IPS-18a (cell line): ENCODE data around the gene BAZ1A.

ENCODE experiments used
- H3K27ac ChIP-seq: one replicate; pipeline ENCODE4 v1.5.1; 2013; ENCODE audit warnings: low read length
- H3K27me3 ChIP-seq: one replicate; pipeline ENCODE4 v1.6.1; 2013; ENCODE audit warnings: mild to moderate bottlenecking, low read length; ENCODE audit not compliant: control insufficient read depth, insufficient read depth
- H3K36me3 ChIP-seq: one replicate; pipeline ENCODE4 v1.6.1; 2013; ENCODE audit warnings: low read depth, low read length; ENCODE audit not compliant: control insufficient read depth
- H3K4me1 ChIP-seq: one replicate; pipeline ENCODE4 v1.6.1; 2013; ENCODE audit warnings: low read depth, low read length; ENCODE audit not compliant: control insufficient read depth
- H3K4me3 ChIP-seq: one replicate; pipeline ENCODE4 v1.5.1; 2013; ENCODE audit warnings: low read length
- H3K9ac ChIP-seq: one replicate; pipeline ENCODE4 v1.6.1; 2013; ENCODE audit warnings: mild to moderate bottlenecking, low read length, moderate library complexity
- H3K9me3 ChIP-seq: one replicate; pipeline ENCODE4 v1.6.1; 2013; ENCODE audit warnings: low read depth, low read length; ENCODE audit not compliant: control insufficient read depth

The BAZ1A gene

DNA sequence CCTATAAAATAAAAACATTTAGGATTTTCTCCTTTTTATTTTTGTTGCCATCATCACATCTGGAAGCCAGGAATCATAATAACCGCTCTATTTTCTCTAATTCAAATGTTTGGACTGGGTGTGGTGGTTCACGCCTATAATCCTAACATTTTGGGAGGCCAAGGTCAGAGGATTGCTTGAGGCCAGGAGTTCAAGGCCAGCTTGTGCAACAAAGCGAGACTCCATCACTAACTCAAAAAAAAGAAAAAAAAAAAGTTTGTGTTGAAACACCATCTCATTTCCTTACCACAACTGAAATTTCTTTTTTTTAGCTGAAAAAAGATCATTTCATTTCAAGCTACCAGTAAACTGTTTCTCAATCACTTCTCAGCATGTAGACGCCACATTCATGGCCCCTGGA, 8.8 kb upstream of the BAZ1A start:
- no peak overlapping the region for H3K9ac ChIP-seq
- H3K27ac ChIP-seq = no peak overlapping the region
- H3K27me3 ChIP-seq = no peaks in the 10 kb centered on the region
- H3K9me3 ChIP-seq = no peaks in the 10 kb centered on the region
- H3K36me3 ChIP-seq = no peaks in the 10 kb centered on the region
- H3K4me1 ChIP-seq = peaks cover 7% of the 10 kb centered on the region
- no peak overlapping the region for H3K4me3 ChIP-seq

DNA sequence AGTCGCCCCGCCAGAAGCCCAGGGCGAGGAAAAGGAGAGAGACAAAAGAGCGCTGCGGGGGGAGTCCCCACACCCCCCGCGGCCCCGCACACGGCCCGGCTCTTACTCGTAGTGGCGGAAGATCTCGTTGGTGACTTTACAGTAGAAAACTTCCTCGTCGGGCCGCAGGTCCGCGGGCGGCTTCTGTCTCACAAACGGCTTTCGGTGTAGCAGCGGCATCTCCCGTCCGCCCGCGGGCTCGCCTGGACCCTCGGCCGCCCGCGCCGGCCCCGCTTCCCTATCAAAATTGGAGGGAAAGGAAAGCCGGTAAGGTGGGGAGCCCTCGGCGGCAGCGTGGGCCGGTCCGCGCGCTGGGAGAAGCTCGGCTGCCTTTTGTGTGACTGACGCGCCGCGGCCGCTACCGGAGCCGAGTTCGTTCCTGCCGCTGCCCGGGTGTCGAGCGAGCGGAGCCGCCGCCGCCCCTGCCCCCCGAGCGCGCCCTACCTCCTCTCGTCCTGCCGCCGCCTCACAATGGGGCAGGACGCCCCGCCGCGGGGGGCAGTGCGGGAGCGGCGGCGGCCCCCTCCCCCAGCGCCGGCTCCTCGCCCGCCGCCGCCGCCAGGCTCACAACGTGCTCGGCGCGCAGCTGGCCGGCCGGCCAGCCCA, 652 bp downstream of the BAZ1A start:
- Histone ChIP-seq H3K27me3 (peaks cover 18% of the 10 kb centered on the region), H3K4me3 (peak overlapping the region; percentile 75), H3K27ac (no peak overlapping the region), H3K36me3 (no peaks in the 10 kb centered on the region), H3K4me1 (peaks cover 12% of the 10 kb centered on the region), H3K9me3 (no peaks in the 10 kb centered on the region), H3K9ac (peak overlapping the region; percentile 87)

DNA sequence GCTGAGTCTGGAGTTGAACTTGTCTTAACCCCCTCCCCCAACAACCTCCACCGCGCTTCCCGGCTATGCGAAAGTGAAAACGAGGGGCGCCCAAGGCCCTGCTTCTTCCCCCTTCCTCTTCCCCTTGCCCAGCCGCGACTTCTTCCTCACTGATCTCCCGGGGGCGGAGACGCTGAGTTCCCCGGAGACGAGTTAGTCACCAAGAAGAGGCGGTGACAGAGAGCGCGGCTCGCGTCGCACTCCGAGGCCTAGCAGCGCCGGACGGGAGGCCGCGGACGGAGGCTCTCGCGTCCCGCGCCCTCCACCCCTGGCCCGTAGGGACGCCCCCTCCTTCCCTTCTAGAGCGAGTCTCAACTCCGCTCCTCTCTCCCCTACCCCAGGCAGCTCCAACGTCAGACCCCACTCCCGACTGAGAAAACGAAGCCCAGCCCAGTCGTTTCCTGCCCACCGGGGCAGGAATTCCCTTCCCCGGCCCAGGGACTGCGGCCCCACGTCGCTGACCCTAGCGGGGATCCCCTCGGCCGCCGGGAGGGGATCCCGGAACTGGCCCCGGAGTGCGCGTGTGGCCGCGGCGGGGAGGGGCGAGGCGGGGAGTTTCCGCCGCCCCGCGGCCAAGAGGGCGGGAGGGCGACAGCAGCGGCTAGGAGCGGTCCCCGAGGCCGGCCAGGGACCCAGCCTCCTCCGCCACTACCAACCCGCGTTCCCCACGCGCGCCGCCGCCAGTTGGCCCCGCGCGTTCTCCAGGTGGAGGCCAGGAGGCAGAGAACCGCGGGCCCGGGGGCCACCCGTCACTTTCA, 1.4 kb downstream of the BAZ1A start:
- Histone ChIP-seq H3K9ac (peak overlapping the region; percentile 87), H3K9me3 (no peaks in the 10 kb centered on the region), H3K27ac (peak overlapping the region; percentile 21), H3K4me1 (peaks cover 12% of the 10 kb centered on the region), H3K4me3 (peak overlapping the region; percentile 75), H3K27me3 (peaks cover 18% of the 10 kb centered on the region), H3K36me3 (no peaks in the 10 kb centered on the region)

DNA sequence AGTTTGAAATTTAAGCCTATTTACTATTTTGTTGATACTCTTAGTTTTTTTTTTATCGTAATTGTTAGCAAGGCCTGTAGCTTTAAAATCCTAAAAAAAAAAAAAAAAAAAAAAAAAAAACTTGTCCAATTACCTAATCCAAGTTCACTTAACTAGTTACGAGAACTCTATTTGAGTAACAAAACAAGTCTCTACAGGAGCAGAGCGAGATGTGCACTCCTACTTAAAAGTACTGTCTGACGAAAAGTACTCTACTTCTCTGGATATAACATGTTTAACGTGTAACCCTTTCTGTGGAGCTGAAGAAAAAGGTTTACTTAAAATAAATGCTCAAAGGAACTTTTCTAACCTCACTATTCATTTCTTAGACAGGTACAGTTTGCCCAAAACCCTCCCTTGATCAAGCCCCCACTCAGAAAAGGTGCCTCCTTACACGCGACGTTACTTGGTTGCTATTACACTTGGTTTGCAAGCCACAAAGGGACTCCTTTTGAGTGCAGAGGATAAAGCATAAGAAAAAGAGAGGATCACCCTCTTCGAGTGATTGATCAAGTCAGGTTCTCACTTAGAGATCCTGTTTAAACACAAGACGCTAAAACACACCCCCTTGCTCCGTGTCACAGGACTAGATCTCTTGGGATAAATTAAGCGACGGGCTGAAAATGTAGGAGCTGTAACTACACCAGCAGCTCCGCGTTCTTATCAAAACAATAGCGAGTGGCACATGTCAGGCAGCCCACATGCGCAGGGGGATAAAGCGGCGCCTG, 2.2 kb downstream of the BAZ1A start:
- H3K36me3 ChIP-seq = no peaks in the 10 kb centered on the region
- peaks cover 18% of the 10 kb centered on the region for H3K27me3 ChIP-seq
- H3K4me3 ChIP-seq = peak overlapping the region; percentile 75
- peak overlapping the region; percentile 87 for H3K9ac ChIP-seq
- no peaks in the 10 kb centered on the region for H3K9me3 ChIP-seq
- H3K27ac ChIP-seq = no peak overlapping the region
- H3K4me1 ChIP-seq = peaks cover 12% of the 10 kb centered on the region

DNA sequence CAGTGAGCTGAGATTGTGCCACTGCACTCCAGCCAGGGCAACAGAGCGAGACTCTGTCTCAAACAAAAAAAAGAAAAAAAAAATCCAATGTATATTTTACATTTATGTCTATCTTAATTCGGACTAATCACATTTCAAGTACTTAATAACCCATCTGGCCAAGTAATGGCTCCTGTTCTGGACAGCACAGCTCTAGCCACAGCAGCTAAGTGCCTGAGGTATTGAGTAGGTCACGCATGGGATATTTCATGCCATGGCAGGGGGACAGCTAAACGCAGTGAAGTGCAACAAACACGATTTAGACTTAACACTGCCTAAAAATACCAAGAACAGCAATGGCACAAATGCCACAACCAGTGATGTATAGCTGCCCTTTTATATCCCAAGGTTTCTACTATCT, 8.0 kb downstream of the BAZ1A start:
- Histone ChIP-seq H3K9ac (no peak overlapping the region), H3K36me3 (no peaks in the 10 kb centered on the region), H3K27ac (no peak overlapping the region)

DNA sequence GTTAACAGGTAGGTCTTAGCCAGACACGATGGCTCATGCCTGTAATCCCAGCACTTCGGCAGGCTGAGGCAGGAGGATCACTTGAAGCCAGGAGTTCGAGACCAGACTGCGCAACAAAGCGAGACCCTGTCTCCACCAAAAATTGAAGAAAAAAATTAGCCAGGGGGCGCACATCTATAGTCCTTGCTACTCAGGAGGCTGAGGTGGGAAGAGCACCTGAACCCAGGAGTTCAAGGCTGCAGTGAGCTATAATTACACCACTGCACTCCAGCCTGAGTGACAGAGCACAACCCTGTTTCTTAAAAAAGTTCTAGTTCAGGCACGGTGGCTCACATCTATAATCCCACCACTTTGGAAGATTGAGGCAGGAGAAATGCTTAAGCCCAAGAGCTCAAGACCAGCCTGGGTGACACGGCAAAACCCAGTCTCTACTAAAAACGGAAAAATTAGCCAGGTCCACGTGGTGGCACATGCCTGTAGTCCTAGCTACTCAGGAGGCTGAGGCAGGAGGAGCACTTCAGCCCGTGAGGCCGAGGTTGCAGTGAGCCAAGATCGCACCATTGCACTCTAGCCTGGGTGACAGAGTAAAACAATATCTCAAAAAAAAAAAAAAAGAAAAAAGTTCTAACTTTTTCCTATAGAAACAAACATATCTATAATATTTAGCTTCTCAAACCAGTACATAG, 9.1 kb downstream of the BAZ1A start:
- H3K4me1 ChIP-seq = no peaks in the 10 kb centered on the region
- no peak overlapping the region for H3K4me3 ChIP-seq
- H3K27ac ChIP-seq = no peak overlapping the region
- no peaks in the 10 kb centered on the region for H3K27me3 ChIP-seq
- no peaks in the 10 kb centered on the region for H3K9me3 ChIP-seq
- H3K36me3 ChIP-seq = no peaks in the 10 kb centered on the region
- H3K9ac ChIP-seq = no peak overlapping the region

More for the DNA sequence above, 8.0 kb downstream of the BAZ1A start:
- Histone ChIP-seq H3K9me3 (no peaks in the 10 kb centered on the region), H3K4me3 (no peak overlapping the region), H3K4me1 (no peaks in the 10 kb centered on the region), H3K27me3 (peaks cover 5% of the 10 kb centered on the region)

DNA sequence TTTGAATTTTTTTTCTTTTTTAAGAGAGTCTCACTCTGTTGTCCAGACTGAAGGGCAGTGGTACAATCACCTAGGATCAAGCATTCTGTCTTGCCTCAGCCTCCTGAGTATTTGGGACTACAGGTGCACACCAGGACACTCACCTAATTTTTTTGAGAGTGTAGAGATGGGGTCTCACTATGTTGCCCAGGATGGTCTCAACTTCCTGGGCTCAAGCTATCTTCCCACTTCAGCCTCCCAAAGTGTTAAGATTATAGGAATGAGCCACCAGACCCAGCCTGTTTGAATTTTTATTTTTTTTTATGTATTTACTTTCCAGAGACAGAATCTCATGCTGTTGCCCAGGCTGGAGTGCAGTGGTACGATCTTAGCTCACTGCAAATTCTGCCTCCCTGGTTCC, 11.3 kb downstream of the BAZ1A start:
- Histone ChIP-seq H3K27me3 (no peaks in the 10 kb centered on the region), H3K4me3 (no peak overlapping the region), H3K9me3 (no peaks in the 10 kb centered on the region), H3K4me1 (no peaks in the 10 kb centered on the region), H3K27ac (no peak overlapping the region), H3K9ac (no peak overlapping the region), H3K36me3 (no peaks in the 10 kb centered on the region)

DNA sequence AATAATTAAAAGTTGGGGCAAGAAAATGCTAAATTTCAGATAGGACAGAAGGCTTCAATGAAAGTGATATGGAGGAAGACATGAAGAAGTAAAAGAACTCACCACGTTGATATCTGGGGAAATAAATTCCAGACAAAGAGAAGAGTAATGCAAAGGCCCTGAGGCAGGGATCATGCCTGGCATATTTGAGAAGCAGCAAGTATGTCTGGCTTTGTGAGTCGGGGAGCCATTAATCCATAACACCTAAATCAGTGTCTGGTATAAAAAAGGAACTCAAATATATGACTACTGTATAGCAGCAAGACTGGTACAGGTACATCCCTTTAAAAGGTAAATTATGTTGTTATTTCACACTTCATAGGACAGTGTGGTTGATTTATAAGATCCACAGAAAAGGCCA, 16.4 kb downstream of the BAZ1A start:
- H3K27ac ChIP-seq = no peak overlapping the region
- H3K9me3 ChIP-seq = no peaks in the 10 kb centered on the region
- no peak overlapping the region for H3K4me3 ChIP-seq
- no peaks in the 10 kb centered on the region for H3K4me1 ChIP-seq
- H3K9ac ChIP-seq = no peak overlapping the region
- H3K36me3 ChIP-seq = peaks cover 1% of the 10 kb centered on the region
- no peaks in the 10 kb centered on the region for H3K27me3 ChIP-seq

DNA sequence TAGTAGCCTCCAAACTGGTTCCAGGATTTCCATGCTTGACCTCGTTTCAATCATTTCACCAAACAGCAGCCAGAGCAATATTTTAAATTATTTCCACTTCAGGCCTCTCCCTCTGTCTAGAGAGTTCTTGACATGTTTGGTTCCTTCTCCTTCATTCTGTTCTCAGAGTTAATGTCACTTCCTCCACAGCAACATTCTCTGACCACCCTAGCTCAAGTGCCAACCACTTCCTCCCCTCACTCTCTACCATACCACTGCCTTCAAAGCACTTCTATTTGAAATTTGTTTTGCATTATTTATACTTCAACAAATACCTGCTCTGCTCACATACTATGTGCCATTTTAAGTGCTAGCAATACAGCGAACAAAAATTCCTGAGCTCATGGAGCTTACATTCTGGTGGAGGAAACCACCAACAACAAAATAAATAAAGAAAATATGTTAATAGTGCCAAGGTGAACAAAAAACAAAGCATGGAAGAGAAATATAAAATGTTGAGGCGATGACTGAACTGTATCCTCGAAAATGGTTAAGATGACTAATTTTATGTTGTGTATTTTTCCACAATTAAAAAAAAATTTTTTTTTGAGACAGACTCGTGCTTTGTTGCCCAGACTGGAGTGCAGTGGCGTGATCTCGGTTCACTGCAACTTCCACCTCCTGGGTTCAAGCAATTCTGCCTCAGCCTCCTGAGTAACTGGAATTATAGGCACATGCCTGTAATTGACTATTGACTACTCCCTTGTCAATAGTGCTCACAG, 17.3 kb downstream of the BAZ1A start:
- H3K4me1 ChIP-seq = no peaks in the 10 kb centered on the region
- H3K9ac ChIP-seq = no peak overlapping the region
- no peaks in the 10 kb centered on the region for H3K9me3 ChIP-seq
- no peak overlapping the region for H3K27ac ChIP-seq
- H3K36me3 ChIP-seq = peaks cover 4% of the 10 kb centered on the region
- H3K4me3 ChIP-seq = no peak overlapping the region
- no peaks in the 10 kb centered on the region for H3K27me3 ChIP-seq

DNA sequence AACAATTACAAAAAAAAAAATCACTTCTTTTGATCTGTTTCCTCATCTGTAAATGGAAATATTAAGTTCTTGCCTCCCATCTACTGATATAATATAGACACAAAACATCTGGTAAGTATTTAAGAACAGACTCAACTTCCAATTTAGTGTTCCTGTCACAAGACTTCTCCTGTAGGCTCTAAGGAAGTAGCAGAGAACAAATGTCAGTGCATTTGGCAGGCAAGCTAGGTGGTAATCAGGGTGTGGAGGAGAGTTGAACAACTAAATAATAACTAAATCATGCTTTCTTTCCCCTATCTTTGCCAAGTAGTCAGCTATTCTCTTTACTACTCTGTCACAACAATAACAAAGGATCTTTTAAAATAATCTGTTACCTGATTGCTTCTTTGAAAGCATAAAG, 22.1 kb downstream of the BAZ1A start:
- Histone ChIP-seq H3K27me3 (no peaks in the 10 kb centered on the region), H3K36me3 (peaks cover 4% of the 10 kb centered on the region), H3K4me3 (no peak overlapping the region), H3K4me1 (no peaks in the 10 kb centered on the region), H3K9ac (no peak overlapping the region), H3K9me3 (no peaks in the 10 kb centered on the region), H3K27ac (no peak overlapping the region)

DNA sequence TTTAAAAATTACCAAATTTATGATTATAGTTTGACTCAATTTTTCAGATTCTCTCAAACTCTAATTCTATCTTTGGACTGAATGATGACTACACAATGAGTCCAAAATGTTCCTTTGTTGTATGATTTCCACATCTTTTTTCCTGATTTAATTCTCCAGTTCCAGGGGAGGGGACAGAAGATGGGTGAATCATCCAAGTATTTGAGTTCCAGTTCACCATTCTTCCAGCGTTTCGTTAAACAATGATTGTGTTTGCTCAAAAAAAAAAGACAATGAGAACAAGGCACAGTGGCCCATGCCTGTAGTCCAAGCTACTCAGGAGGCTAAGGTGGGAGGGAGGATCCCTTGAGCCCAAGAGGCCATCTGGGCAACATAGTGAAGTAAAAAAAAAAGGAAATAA, 23.8 kb downstream of the BAZ1A start:
- no peaks in the 10 kb centered on the region for H3K27me3 ChIP-seq
- no peaks in the 10 kb centered on the region for H3K9me3 ChIP-seq
- H3K9ac ChIP-seq = no peak overlapping the region
- H3K4me1 ChIP-seq = no peaks in the 10 kb centered on the region
- peaks cover 4% of the 10 kb centered on the region for H3K36me3 ChIP-seq
- H3K4me3 ChIP-seq = no peak overlapping the region
- no peak overlapping the region for H3K27ac ChIP-seq
